HCT116 (cell line): ENCODE measurements around the gene BTBD6. TPM values are rescaled to one million over a fixed set of nuclear protein-coding genes. Genes with fewer than 3 reads are reported as not detected.

Experiments
- ATAC-seq: fragments of 200-7000 bp; cut with Tn5 transposase; 2 replicates; pipeline ENCODE4 v1.9.1; 2020; ENCODE audit warnings: mild to moderate bottlenecking, moderate library complexity
- BruUV-seq: library from RNA; stranded (reverse); fragments of 400-500 nt; replicated peaks from 2 replicates; lab custom pipeline; 2021; lab: Mats Ljungman, UMichigan
- CTCF ChIA-PET: fragments of 300-600 bp; sonication (Branson Sonifier 250); formaldehyde crosslinking; loops from one replicate; lab custom pipeline; 2021; ENCODE audit warnings: antibody characterized with exemption; lab: Charles Lee
- POLR2A ChIA-PET: fragments of 300-600, 350-600 bp; sonication (Branson Sonifier 250); formaldehyde crosslinking; loops from one replicate; lab custom pipeline; 2021; ENCODE audit warnings: antibody characterized with exemption; lab: Charles Lee
- RAD21 ChIA-PET, 2 experiments: fragments of 300-600 bp; sonication (Branson Sonifier 250); formaldehyde crosslinking; loops; one replicate each; lab custom pipeline; 2023; ENCODE audit warnings: low total read pairs in 2 of 2; ENCODE audit not compliant: uncharacterized antibody in 2 of 2, unreplicated experiment in 2 of 2, low non-redundant PET in 1 of 2; lab: Charles Lee
- DNase-seq: peaks from one replicate; pipeline ENCODE4 v3.0.0-alpha.2; 2010; ENCODE audit warnings: low read depth, low spot score
- H2AFZ ChIP-seq: fragments of 200-600 bp; shearing (Covaris generic), sonication (generic); 2 replicates; pipeline ENCODE4 v1.6.1; 2017; ENCODE audit warnings: low read depth, mixed run types, mixed read lengths, antibody characterized with exemption, low read length; ENCODE audit not compliant: poor library complexity, severe bottlenecking
- H3K27ac ChIP-seq: 2 replicates; pipeline ENCODE4 v1.5.1; 2012; ENCODE audit warnings: low read depth, low read length
- H3K27me3 ChIP-seq: fragments of 200-600 bp; sonication (generic); 2 replicates; pipeline ENCODE4 v1.6.1; 2016; ENCODE audit warnings: mixed run types, low read length, mixed read lengths; ENCODE audit not compliant: insufficient read depth
- H3K36me3 ChIP-seq, 2 experiments: fragments of 200-500 bp in 1 of 2; fragments of 200-600 bp in 1 of 2; sonication (Bioruptor generic) in 1 of 2; sonication (generic) in 1 of 2; 2 replicates each; pipeline versions ENCODE4 v1.5.1 to v1.6.1; 2014 to 2016; ENCODE audit warnings: low read length in 2 of 2, inconsistent platforms in 1 of 2, mixed read lengths in 1 of 2, mixed run types in 1 of 2; ENCODE audit not compliant: insufficient read depth in 2 of 2, control insufficient read depth in 1 of 2
- H3K4me1 ChIP-seq, 2 experiments: fragments of 200-600 bp in 1 of 2; sonication (generic) in 1 of 2; 2 replicates each; pipeline versions ENCODE4 v1.5.1 to v1.6.1; 2012 to 2017; ENCODE audit warnings: low read length in 2 of 2, inconsistent platforms in 1 of 2, mild to moderate bottlenecking in 1 of 2, mixed read lengths in 1 of 2, mixed run types in 1 of 2, moderate library complexity in 1 of 2; ENCODE audit not compliant: insufficient read depth in 2 of 2, control insufficient read depth in 1 of 2
- H3K4me2 ChIP-seq: fragments of 200-600 bp; sonication (generic); 2 replicates; pipeline ENCODE4 v1.6.1; 2017; ENCODE audit warnings: mixed run types, low read length, mixed read lengths
- H3K4me3 ChIP-seq, 2 experiments: fragments of 200-600 bp in 1 of 2; sonication (generic) in 1 of 2; replicated peaks in 1 of 2; 2 replicates each; pipeline ENCODE4 v1.5.1; 2011 to 2016; ENCODE audit warnings: low read length in 2 of 2, control low read depth in 1 of 2, low read depth in 1 of 2, mild to moderate bottlenecking in 1 of 2, mixed read lengths in 1 of 2, mixed run types in 1 of 2
- H3K79me2 ChIP-seq: fragments of 200-600 bp; sonication (generic); 2 replicates; pipeline ENCODE4 v1.6.1; 2017; ENCODE audit warnings: mild to moderate bottlenecking, mixed run types, low read length, moderate library complexity, mixed read lengths; ENCODE audit not compliant: insufficient read depth
- H3K9ac ChIP-seq: fragments of 200-600 bp; sonication (generic); 2 replicates; pipeline ENCODE4 v1.6.1; 2016; ENCODE audit warnings: low read length, mixed read lengths
- H3K9me2 ChIP-seq: fragments of 200-600 bp; sonication (generic), shearing (Covaris generic); 2 replicates; pipeline ENCODE4 v1.6.1; 2017; ENCODE audit warnings: mixed run types, mild to moderate bottlenecking, moderate library complexity; ENCODE audit not compliant: insufficient read depth
- H3K9me3 ChIP-seq, 2 experiments: fragments of 200-500 bp in 1 of 2; fragments of 200-600 bp in 1 of 2; sonication (Bioruptor generic) in 1 of 2; sonication (generic) in 1 of 2; 2 replicates each; pipeline ENCODE4 v1.6.1; 2014 to 2017; ENCODE audit warnings: low read length in 2 of 2, mixed read lengths in 2 of 2, inconsistent platforms in 1 of 2, low read depth in 1 of 2, mild to moderate bottlenecking in 1 of 2, mixed run types in 1 of 2, moderate library complexity in 1 of 2; ENCODE audit not compliant: control insufficient read depth in 1 of 2, insufficient read depth in 1 of 2
- H4K20me1 ChIP-seq: fragments of 200-600 bp; sonication (generic), shearing (Covaris generic); 2 replicates; pipeline ENCODE4 v1.6.1; 2017; ENCODE audit warnings: mixed run types, mild to moderate bottlenecking, moderate library complexity; ENCODE audit not compliant: insufficient read depth
- CEBPB ChIP-seq: IDR thresholded peaks from 2 replicates; pipeline ENCODE4 v1.6.1; 2012; ENCODE audit warnings: low read depth
- EGR1 ChIP-seq: IDR thresholded peaks from 2 replicates; pipeline ENCODE4 v1.6.1; 2012; ENCODE audit warnings: low read depth
- ELF1 ChIP-seq: IDR thresholded peaks from 2 replicates; pipeline ENCODE4 v1.6.1; 2012; ENCODE audit warnings: low read depth, borderline replicate concordance
- EZH2 ChIP-seq: fragments of 200-600 bp; sonication (generic); IDR thresholded peaks from 2 replicates; pipeline ENCODE4 v1.6.1; 2017; ENCODE audit warnings: antibody characterized with exemption, mixed run types
- EZH2phosphoT487 ChIP-seq: fragments of 200-600 bp; IDR thresholded peaks from 2 replicates; pipeline ENCODE4 v1.6.1; 2018; ENCODE audit warnings: antibody characterized with exemption, borderline replicate concordance
- POLR2A ChIP-seq: IDR thresholded peaks from 2 replicates; pipeline ENCODE4 v1.7.0; 2011; ENCODE audit warnings: borderline replicate concordance; ENCODE audit not compliant: insufficient read depth, insufficient read length; ENCODE audit errors: extremely low read depth
- POLR2AphosphoS5 ChIP-seq: IDR thresholded peaks from 2 replicates; pipeline ENCODE4 v1.6.1; 2011; ENCODE audit warnings: mild to moderate bottlenecking, low read depth, low read length, moderate library complexity
- RAD21 ChIP-seq: IDR thresholded peaks from 2 replicates; pipeline ENCODE4 v1.6.1; 2012; ENCODE audit warnings: low read depth, mild to moderate bottlenecking
- SIN3A ChIP-seq: IDR thresholded peaks from 2 replicates; pipeline ENCODE4 v1.6.1; 2012; ENCODE audit warnings: low read depth
- SP1 ChIP-seq: IDR thresholded peaks from 2 replicates; pipeline ENCODE4 v1.6.1; 2012; ENCODE audit warnings: low read depth
- TCF7L2 ChIP-seq: IDR thresholded peaks from 2 replicates; pipeline ENCODE4 v1.7.0; 2011; ENCODE audit warnings: borderline replicate concordance, inconsistent platforms; ENCODE audit not compliant: insufficient read depth, insufficient read length; ENCODE audit errors: extremely low read depth
- YY1 ChIP-seq: IDR thresholded peaks from 2 replicates; pipeline ENCODE4 v1.6.1; 2011; ENCODE audit warnings: low read length, low read depth, moderate library complexity, mild to moderate bottlenecking; ENCODE audit not compliant: insufficient replicate concordance; ENCODE audit errors: extremely low read depth
- ZFX ChIP-seq: fragments of 450-650 bp; IDR thresholded peaks from 2 replicates; pipeline ENCODE4 v1.6.1; 2017
- intact Hi-C: fragments of 100-400 bp; cut with micrococcal nuclease; formaldehyde crosslinking; loops from 2 replicates; pipeline ENCODE4 v1.10.0; 2022
- total RNA-seq: library from RNA; stranded (reverse); gene quantifications from one replicate; pipeline ENCODE4 v1.2.1, GENCODE V29; 2021; ENCODE audit not compliant: unreplicated experiment
- TF ChIP-seq, protein P1 (sequence below): IDR thresholded peaks from 2 replicates; pipeline ENCODE4 v1.6.1; 2011; ENCODE audit warnings: mild to moderate bottlenecking, low read length, moderate library complexity; ENCODE audit not compliant: insufficient replicate concordance; ENCODE audit errors: extremely low read depth
- TF ChIP-seq, protein P2 (sequence below): IDR thresholded peaks from 2 replicates; pipeline ENCODE4 v1.6.1; 2012
- TF ChIP-seq, protein P3 (sequence below): IDR thresholded peaks from 2 replicates; pipeline ENCODE4 v1.6.1; 2012
- TF ChIP-seq, protein P4 (sequence below), 3 experiments: fragments of 200-600 bp in 1 of 3; sonication (generic) in 1 of 3; IDR thresholded peaks in 2 of 3; conservative IDR thresholded peaks in 1 of 3; 2 replicates each; pipeline ENCODE4 v1.5.1; 2012 to 2017; ENCODE audit warnings: low read depth in 2 of 3, low read length in 2 of 3, antibody characterized with exemption in 1 of 3, borderline replicate concordance in 1 of 3, control low read depth in 1 of 3, mild to moderate bottlenecking in 1 of 3, mixed read lengths in 1 of 3, mixed run types in 1 of 3, moderate library complexity in 1 of 3; ENCODE audit not compliant: insufficient read depth in 1 of 3
- TF ChIP-seq, protein P5 (sequence below): IDR thresholded peaks from 2 replicates; pipeline ENCODE4 v1.6.1; 2012; ENCODE audit warnings: low read depth

BTBD6 gene
- total RNA-seq, 1 experiment from 2014 or later: 35.9 TPM

DNA sequence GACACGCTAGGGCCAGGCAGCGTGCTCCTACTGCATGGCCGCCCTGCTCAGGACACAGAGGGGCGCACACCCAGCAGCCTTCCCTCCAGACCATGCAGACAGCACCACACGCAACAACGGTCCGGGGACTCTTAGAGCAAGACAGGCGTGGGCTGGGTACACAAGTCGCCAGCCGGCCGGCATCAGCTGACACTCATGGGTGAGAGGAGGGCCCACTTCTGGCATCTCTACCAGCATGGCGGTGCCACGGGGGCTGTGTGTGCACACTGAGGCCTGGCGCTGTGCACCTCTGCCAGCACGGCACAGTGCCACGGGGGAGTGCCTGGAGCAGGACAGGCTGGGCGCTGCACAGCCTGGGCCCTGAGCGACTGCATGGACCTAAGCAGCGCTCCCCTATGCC lies 6.7 kb upstream of the BTBD6 start (continued):
- TF ChIP-seq POLR2A (no peak), ELF1 (no peak)
- TF ChIP-seq, all 23 proteins: peak for 0

DNA sequence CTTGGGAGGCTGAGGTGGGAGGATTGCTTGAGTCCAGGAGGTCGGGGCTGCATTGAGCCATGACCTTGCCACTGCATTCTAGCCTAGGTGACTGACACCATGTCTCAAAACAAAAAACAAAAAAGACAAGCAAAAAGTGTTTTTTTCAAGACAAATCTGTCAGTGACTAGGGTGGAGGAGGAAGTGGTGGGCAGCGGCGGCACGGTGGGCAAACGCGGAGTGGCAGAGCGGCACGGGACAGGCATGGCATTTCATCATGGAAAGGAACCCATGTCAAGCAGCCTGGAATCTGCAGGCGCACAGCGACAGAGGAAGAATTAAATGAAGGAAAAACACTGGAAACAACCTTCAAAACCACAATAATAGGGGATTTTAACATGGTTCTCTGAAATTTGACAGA lies 4.0 kb upstream of the BTBD6 start:
- Histone ChIP-seq H3K4me3 (no peak overlapping the region), H3K9me3 (no peaks in the 10 kb centered on the region), H3K4me2 (no peak overlapping the region), H2AFZ (no peak overlapping the region), H3K9me2 (no peaks in the 10 kb centered on the region), H3K27me3 (no peaks in the 10 kb centered on the region), H3K4me1 (peaks cover 8 to 12% of the 10 kb centered on the region in 2 experiments; a peak in 3 of 4 replicates), H3K79me2 (peaks cover 71% of the 10 kb centered on the region), H3K27ac (no peak overlapping the region), H3K36me3 (peaks cover 0 to 2% of the 10 kb centered on the region in 2 experiments; a peak in 1 of 4 replicates), H3K9ac (no peak overlapping the region), H4K20me1 (no peaks in the 10 kb centered on the region)
- RAD21 ChIA-PET: no interaction called here
- intact Hi-C loops: no loop called here
- BruUV-seq: no TSS peak
- CTCF ChIA-PET: no interaction called here
- TF ChIP-seq RAD21 (no peak), SIN3A (no peak), EZH2phosphoT487 (no peak), EGR1 (no peak), SP1 (no peak), TCF7L2 (no peak), POLR2AphosphoS5 (no peak), EZH2 (no peak), CEBPB (no peak), YY1 (no peak), ZFX (no peak)
- TF ChIP-seq, protein P1, sequence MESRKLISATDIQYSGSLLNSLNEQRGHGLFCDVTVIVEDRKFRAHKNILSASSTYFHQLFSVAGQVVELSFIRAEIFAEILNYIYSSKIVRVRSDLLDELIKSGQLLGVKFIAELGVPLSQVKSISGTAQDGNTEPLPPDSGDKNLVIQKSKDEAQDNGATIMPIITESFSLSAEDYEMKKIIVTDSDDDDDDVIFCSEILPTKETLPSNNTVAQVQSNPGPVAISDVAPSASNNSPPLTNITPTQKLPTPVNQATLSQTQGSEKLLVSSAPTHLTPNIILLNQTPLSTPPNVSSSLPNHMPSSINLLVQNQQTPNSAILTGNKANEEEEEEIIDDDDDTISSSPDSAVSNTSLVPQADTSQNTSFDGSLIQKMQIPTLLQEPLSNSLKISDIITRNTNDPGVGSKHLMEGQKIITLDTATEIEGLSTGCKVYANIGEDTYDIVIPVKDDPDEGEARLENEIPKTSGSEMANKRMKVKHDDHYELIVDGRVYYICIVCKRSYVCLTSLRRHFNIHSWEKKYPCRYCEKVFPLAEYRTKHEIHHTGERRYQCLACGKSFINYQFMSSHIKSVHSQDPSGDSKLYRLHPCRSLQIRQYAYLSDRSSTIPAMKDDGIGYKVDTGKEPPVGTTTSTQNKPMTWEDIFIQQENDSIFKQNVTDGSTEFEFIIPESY: no peak
- TF ChIP-seq, protein P2, sequence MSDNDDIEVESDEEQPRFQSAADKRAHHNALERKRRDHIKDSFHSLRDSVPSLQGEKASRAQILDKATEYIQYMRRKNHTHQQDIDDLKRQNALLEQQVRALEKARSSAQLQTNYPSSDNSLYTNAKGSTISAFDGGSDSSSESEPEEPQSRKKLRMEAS: no peak
- TF ChIP-seq, protein P3, sequence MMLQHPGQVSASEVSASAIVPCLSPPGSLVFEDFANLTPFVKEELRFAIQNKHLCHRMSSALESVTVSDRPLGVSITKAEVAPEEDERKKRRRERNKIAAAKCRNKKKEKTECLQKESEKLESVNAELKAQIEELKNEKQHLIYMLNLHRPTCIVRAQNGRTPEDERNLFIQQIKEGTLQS: no peak
- TF ChIP-seq, protein P4, sequence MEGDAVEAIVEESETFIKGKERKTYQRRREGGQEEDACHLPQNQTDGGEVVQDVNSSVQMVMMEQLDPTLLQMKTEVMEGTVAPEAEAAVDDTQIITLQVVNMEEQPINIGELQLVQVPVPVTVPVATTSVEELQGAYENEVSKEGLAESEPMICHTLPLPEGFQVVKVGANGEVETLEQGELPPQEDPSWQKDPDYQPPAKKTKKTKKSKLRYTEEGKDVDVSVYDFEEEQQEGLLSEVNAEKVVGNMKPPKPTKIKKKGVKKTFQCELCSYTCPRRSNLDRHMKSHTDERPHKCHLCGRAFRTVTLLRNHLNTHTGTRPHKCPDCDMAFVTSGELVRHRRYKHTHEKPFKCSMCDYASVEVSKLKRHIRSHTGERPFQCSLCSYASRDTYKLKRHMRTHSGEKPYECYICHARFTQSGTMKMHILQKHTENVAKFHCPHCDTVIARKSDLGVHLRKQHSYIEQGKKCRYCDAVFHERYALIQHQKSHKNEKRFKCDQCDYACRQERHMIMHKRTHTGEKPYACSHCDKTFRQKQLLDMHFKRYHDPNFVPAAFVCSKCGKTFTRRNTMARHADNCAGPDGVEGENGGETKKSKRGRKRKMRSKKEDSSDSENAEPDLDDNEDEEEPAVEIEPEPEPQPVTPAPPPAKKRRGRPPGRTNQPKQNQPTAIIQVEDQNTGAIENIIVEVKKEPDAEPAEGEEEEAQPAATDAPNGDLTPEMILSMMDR (IDR thresholded peaks at IDR 0.05 in 2 of 3, conservative IDR thresholded peaks at IDR 0.05 in 1 of 3; ENCODE audit: borderline replicate concordance in 1 of 3, insufficient read depth in 1 of 3, low read depth in 2 of 3, low read length in 2 of 3): no peak
- TF ChIP-seq, protein P5, sequence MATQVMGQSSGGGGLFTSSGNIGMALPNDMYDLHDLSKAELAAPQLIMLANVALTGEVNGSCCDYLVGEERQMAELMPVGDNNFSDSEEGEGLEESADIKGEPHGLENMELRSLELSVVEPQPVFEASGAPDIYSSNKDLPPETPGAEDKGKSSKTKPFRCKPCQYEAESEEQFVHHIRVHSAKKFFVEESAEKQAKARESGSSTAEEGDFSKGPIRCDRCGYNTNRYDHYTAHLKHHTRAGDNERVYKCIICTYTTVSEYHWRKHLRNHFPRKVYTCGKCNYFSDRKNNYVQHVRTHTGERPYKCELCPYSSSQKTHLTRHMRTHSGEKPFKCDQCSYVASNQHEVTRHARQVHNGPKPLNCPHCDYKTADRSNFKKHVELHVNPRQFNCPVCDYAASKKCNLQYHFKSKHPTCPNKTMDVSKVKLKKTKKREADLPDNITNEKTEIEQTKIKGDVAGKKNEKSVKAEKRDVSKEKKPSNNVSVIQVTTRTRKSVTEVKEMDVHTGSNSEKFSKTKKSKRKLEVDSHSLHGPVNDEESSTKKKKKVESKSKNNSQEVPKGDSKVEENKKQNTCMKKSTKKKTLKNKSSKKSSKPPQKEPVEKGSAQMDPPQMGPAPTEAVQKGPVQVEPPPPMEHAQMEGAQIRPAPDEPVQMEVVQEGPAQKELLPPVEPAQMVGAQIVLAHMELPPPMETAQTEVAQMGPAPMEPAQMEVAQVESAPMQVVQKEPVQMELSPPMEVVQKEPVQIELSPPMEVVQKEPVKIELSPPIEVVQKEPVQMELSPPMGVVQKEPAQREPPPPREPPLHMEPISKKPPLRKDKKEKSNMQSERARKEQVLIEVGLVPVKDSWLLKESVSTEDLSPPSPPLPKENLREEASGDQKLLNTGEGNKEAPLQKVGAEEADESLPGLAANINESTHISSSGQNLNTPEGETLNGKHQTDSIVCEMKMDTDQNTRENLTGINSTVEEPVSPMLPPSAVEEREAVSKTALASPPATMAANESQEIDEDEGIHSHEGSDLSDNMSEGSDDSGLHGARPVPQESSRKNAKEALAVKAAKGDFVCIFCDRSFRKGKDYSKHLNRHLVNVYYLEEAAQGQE: no peak
- no peak for ATAC-seq
- no peak for DNase-seq
- POLR2A ChIA-PET: no interaction called here
